ACC112 (cell line): ENCODE data around the gene RIMOC1.

Experiments
- H2AFZ ChIP-seq: fragments of 200-600 bp; sonication (generic); one replicate; pipeline ENCODE4 v1.6.0; 2017; ENCODE audit warnings: antibody characterized with exemption, low read length; ENCODE audit not compliant: unreplicated experiment
- H3K27ac ChIP-seq: fragments of 200-600 bp; sonication (generic); 2 replicates; pipeline ENCODE4 v1.5.1; 2014; ENCODE audit warnings: low read depth, mild to moderate bottlenecking, antibody characterized with exemption, low read length, moderate library complexity
- H3K27me3 ChIP-seq: fragments of 200-600 bp; sonication (generic); 2 replicates; pipeline ENCODE4 v1.6.1; 2014; ENCODE audit warnings: mild to moderate bottlenecking, antibody characterized with exemption, low read length, moderate library complexity, mixed read lengths; ENCODE audit not compliant: insufficient read depth
- H3K36me3 ChIP-seq: fragments of 200-600 bp; sonication (generic); 2 replicates; pipeline ENCODE4 v1.6.1; 2016; ENCODE audit warnings: mild to moderate bottlenecking, antibody characterized with exemption, low read length, moderate library complexity, mixed read lengths; ENCODE audit not compliant: insufficient read depth
- H3K4me1 ChIP-seq: fragments of 200-600 bp; sonication (generic); one replicate; pipeline ENCODE4 v1.6.1; 2016; ENCODE audit warnings: low read length, mixed read lengths; ENCODE audit not compliant: insufficient read depth, unreplicated experiment, control insufficient read depth
- H3K4me3 ChIP-seq: fragments of 200-600 bp; sonication (generic); 2 replicates; pipeline ENCODE4 v1.5.1; 2014; ENCODE audit warnings: mild to moderate bottlenecking, low read depth, low read length
- H3K79me2 ChIP-seq: fragments of 200-600 bp; sonication (generic); one replicate; pipeline ENCODE4 v1.6.0; 2016; ENCODE audit warnings: low read length; ENCODE audit not compliant: control insufficient read depth, unreplicated experiment, insufficient read depth

RIMOC1 gene

DNA sequence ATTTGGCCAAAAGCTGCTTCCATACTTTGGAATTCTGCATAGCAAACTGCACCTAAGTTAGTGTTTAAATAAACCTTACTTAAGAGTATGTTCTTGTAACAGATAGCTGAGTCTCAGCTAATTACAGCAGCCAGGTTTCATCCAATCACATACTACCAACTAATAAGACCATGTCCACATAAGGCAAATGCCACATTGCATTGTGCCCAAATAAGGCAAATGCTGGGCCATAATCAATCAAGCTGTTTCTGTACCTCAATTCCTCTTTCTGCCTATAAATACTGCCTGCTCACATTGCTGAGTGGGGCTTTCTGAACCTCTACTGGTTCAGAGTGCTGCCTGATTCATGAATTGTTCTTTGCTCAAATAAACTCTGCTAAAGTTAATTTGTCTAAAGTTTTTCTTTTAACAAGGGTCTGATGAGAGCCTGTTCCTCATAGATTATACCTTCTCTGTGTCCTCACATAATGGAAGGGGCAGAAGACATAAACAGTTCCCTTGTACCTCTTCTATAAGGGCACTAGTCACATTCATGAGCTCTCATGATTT is 29.6 kb upstream of the RIMOC1 start:
- H2AFZ ChIP-seq: no peak overlapping the region

DNA sequence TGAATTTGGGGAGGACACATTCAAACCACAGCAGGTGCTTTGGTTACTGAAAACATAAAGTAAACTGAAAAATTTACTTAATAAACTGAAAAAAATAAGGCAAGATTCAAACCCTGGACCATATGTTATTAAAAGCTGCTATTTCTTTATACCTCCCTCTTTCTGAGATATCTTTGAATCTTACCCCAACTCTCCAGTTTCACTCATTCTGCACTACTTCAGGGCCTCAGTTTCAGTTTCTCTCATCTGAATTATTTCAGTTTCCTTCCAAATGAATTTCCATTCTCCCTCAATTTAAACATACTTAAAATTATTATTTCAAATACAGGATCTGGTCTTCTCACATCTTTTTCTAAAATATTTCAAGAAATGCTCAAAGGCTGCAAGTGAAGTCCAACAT is 29.0 kb upstream of the RIMOC1 start:
- H3K4me1 ChIP-seq: peaks cover 17% of the 10 kb centered on the region
- no peaks in the 10 kb centered on the region for H3K27me3 ChIP-seq
- H3K27ac ChIP-seq: no peak overlapping the region
- no peaks in the 10 kb centered on the region for H3K79me2 ChIP-seq
- no peak overlapping the region for H2AFZ ChIP-seq
- H3K4me3 ChIP-seq: no peak overlapping the region
- H3K36me3 ChIP-seq: no peaks in the 10 kb centered on the region

More for the DNA sequence above, 29.6 kb upstream of the RIMOC1 start:
- H3K27me3 ChIP-seq: no peaks in the 10 kb centered on the region
- H3K36me3 ChIP-seq: no peaks in the 10 kb centered on the region
- H3K4me1 ChIP-seq: peaks cover 17% of the 10 kb centered on the region
- no peaks in the 10 kb centered on the region for H3K79me2 ChIP-seq
- H3K27ac ChIP-seq: no peak overlapping the region
- H3K4me3 ChIP-seq: no peak overlapping the region

DNA sequence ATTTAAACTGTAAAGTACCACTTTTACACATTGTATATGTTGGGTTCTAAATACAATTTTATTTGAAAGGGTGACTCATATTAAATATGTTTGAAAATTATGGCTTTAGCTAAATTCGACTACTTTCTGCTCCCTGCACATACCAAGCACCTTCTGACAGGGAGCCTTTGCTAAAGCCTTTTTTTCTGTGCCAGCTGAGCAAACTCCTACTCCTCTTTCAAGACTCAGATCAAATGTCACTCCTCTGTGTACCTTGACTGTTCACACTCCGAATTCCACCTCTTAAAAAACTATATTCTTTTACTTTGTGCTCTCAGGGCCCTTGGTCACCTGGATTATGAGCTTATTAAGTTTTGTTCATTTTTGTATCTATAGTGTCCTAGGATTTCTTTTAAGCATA is 27.5 kb upstream of the RIMOC1 start:
- no peak overlapping the region for H3K27ac ChIP-seq
- H3K27me3 ChIP-seq: no peaks in the 10 kb centered on the region
- H2AFZ ChIP-seq: no peak overlapping the region
- H3K4me3 ChIP-seq: no peak overlapping the region
- H3K4me1 ChIP-seq: peaks cover 6% of the 10 kb centered on the region
- no peaks in the 10 kb centered on the region for H3K79me2 ChIP-seq
- no peaks in the 10 kb centered on the region for H3K36me3 ChIP-seq

DNA sequence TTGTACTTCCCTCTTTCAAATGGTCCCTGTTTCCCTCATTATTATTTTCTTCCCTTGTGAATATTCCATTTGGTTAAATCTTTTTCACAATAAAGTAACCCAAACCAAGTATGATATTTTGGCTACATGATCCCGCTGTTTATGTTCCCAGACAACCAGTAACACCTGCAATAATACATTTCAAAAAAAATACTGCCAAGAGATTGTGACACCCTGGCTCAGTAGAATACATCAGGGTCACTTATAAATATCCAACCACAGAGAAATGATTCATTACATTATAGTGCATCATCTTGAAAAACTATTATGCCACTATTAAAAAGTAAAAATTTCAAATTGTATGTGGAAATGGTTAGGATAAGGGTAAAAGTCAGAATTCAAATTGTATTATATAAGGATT is 26.7 kb upstream of the RIMOC1 start:
- no peaks in the 10 kb centered on the region for H3K79me2 ChIP-seq
- H3K27ac ChIP-seq: no peak overlapping the region
- H3K4me3 ChIP-seq: no peak overlapping the region
- H3K4me1 ChIP-seq: no peaks in the 10 kb centered on the region
- H3K36me3 ChIP-seq: no peaks in the 10 kb centered on the region
- H2AFZ ChIP-seq: no peak overlapping the region
- no peaks in the 10 kb centered on the region for H3K27me3 ChIP-seq

DNA sequence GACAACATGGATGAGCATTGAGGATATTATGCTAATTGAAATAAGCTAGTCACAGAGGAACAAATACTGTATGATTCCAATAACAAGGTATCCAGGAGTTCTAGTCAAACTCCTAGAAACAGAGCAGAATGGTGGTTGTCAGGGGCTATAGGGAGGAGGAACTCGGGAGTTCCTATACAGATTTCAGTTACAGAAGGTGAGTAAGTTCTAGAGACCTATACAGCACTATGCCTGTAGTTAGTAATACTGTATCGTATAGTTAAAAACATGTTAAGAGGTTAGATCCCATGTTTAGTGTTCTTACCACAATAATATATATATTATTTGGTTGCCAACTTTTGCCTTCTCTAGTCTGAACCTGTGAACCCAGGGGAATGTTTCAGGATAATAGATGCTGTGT is 26.0 kb upstream of the RIMOC1 start:
- H3K27me3 ChIP-seq: no peaks in the 10 kb centered on the region
- no peak overlapping the region for H2AFZ ChIP-seq
- no peaks in the 10 kb centered on the region for H3K4me1 ChIP-seq
- no peak overlapping the region for H3K4me3 ChIP-seq
- no peaks in the 10 kb centered on the region for H3K36me3 ChIP-seq
- H3K79me2 ChIP-seq: no peaks in the 10 kb centered on the region
- H3K27ac ChIP-seq: no peak overlapping the region

DNA sequence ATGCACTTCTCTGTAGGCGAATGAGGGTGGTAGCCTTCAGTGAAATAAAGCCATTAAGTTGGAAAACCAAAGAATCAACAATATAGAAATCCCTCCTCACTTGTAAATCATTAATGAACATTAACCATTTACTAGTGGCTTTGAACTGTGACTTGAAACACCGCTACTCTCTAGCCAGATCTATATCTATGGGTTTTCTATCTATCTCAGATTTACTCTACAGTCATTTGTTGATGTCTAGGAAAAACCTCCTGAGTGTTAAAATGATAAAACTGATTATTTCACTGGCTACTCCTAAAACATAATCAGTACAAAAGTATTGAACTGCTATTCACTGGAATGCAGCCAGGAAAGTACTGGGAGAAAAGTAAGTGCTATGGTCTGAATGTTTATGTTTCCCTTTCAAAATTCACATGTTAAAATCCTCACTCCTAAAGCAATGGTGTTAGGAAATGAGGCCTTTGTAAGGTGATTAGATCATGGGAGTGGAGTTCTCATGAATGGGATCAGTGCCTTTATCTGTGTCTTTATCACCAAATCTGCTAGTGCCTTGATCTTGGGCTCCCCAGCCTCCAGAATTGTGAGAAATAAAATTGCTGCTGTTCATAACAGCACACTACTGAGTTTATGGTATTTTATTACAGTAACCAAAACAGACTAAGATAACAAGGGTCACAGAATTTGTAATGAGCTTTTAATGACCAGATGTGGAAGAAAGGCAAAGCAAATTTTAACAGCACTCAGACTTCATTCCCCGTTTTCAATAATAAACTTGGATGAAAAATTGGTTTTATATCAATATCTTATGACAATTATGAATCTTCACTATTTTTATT is 25.3 kb upstream of the RIMOC1 start:
- Histone ChIP-seq H3K27me3 (no peaks in the 10 kb centered on the region), H3K36me3 (no peaks in the 10 kb centered on the region), H3K4me3 (no peak overlapping the region), H3K79me2 (no peaks in the 10 kb centered on the region), H3K4me1 (no peaks in the 10 kb centered on the region), H3K27ac (no peak overlapping the region), H2AFZ (no peak overlapping the region)

DNA sequence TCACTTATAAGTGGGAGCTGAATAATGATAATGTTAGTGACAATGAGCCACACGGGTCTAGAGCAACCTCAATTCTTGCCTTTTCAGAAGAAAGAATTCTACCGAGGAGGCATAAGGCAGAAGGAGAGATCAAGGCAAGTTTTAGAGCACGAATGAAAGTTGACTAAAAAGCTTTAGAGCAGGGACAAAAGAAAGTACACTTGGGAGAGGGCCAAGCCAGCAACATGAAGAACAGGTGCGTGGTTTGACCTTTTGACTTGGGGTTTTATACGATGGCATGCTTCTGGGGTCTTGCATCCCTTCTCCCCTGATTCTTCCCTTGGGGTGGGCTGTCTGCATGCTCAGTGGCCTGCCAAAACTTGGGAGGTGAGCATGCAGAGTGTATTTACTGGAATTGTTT is 21.4 kb upstream of the RIMOC1 start:
- H3K27ac ChIP-seq: no peak overlapping the region
- no peaks in the 10 kb centered on the region for H3K36me3 ChIP-seq
- no peaks in the 10 kb centered on the region for H3K27me3 ChIP-seq
- H3K4me3 ChIP-seq: no peak overlapping the region
- no peak overlapping the region for H2AFZ ChIP-seq
- no peaks in the 10 kb centered on the region for H3K79me2 ChIP-seq
- H3K4me1 ChIP-seq: no peaks in the 10 kb centered on the region

DNA sequence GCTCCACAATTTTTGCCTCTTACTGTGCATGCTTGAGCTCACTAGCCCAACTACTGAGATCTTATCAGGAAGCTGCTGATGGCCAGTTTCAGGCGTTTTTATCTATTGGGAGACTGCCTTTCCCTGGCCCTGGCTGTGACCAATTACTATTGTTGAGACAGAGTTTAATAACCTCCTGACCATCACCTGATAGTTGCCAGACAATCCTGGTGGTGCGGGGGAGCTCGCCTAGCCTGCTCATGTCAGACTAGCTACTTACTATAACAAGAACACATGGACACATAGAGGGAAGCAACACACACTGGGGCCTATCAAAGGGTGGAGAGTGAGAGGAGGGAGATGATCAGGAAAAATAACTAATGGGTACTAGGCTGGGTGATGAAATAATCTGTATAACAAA is 20.9 kb upstream of the RIMOC1 start:
- H3K27me3 ChIP-seq: no peaks in the 10 kb centered on the region
- no peak overlapping the region for H3K4me3 ChIP-seq
- H3K27ac ChIP-seq: no peak overlapping the region
- no peak overlapping the region for H2AFZ ChIP-seq
- no peaks in the 10 kb centered on the region for H3K4me1 ChIP-seq
- no peaks in the 10 kb centered on the region for H3K36me3 ChIP-seq
- H3K79me2 ChIP-seq: no peaks in the 10 kb centered on the region

DNA sequence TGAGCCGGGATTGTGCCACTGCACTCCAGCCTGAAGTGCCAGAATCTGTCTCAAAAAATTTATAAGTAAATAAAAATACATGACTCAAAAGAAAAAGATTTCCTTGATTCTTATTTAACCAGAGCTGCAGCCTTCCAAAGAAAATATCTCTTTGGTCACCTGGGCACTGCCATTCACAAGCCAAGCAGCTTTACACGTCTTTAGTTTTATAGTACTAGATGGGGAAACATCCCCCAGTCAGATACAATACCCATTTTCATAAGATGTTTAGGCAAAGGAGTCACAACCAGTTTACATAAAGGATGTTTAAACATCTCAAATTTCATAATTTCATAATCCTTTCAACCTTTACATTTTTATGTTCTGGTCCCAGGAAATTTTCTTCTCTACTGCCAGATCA is 20.2 kb upstream of the RIMOC1 start:
- no peak overlapping the region for H3K27ac ChIP-seq
- H3K4me1 ChIP-seq: no peaks in the 10 kb centered on the region
- H3K36me3 ChIP-seq: no peaks in the 10 kb centered on the region
- H2AFZ ChIP-seq: no peak overlapping the region
- no peak overlapping the region for H3K4me3 ChIP-seq
- H3K79me2 ChIP-seq: no peaks in the 10 kb centered on the region
- H3K27me3 ChIP-seq: no peaks in the 10 kb centered on the region

DNA sequence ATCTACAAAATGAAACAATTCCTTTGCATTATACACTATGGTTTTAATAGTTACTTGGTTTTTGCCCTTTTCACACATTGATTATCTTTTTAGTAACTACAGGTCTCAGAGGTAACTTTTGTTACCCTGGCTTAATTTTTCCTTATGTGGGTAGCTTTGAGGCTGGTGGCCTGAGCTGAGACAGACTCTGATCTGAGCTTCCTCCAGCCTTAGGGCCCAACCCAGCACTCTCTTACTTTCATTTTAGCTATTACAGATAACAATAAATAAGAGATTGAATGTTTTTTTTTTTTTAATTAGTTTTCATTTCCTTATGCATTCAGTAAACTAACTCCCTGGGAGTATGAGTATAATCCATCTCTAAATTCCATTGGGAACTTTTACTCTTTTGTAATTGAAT is 18.9 kb upstream of the RIMOC1 start:
- Histone ChIP-seq H3K4me3 (no peak overlapping the region), H3K27ac (no peak overlapping the region), H3K79me2 (no peaks in the 10 kb centered on the region), H3K4me1 (no peaks in the 10 kb centered on the region), H3K27me3 (no peaks in the 10 kb centered on the region), H3K36me3 (no peaks in the 10 kb centered on the region), H2AFZ (no peak overlapping the region)

DNA sequence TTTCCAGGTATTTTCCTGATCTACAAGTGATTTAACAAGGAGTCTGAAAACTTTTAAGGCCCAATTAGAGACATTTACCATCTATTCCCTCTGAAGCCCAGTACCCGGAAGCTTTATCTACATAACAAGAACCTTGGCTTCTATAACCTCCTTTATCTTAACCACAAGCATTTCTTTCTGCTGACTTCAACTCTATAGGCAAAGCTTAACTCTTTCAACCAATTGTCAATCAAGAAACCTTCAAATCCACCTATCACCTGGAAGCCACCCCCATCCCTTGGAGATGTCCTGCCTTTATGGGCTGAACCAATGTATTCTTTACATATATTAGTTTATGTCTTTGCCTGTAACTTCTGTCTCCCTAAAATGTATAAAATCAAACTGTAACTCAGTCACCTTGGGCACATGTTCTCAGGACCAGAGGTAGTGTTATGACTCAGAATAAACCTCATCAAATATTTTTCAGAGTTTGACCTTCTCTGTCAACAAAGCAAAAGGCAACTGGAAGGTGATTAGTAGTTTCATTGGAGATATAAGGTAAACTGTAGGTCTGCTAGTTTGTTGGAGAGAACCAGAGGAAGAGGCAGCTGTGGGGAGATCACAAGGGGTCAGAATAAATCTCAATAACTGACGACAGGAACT is 13.0 kb upstream of the RIMOC1 start:
- H2AFZ ChIP-seq: no peak overlapping the region
- H3K4me1 ChIP-seq: no peaks in the 10 kb centered on the region
- peaks cover 20% of the 10 kb centered on the region for H3K27me3 ChIP-seq
- H3K79me2 ChIP-seq: no peaks in the 10 kb centered on the region
- H3K27ac ChIP-seq: no peak overlapping the region
- no peaks in the 10 kb centered on the region for H3K36me3 ChIP-seq
- H3K4me3 ChIP-seq: no peak overlapping the region
